Adipose tissue (tissue), 3 donors: ENCODE results near the gene PPP6R3. TPM values are rescaled to one million over a fixed set of nuclear protein-coding genes. Genes with fewer than 3 reads are reported as not detected.
"Not testable (repeated sequence)": the region's sequence is repeated elsewhere in the genome, so short reads cannot be mapped to it uniquely, and the experiment has no call there.

Source experiments
- H3K27ac ChIP-seq: one replicate; pipeline ENCODE4 v1.5.1; 2013; ENCODE audit warnings: low read depth, low read length
- WGBS, 3 donors: extraction: QIAGEN DNeasy Blood & Tissue Kit; methylation state at CpG; one replicate each; pipeline ENCODE4 v1.1.7; 2013; 5-methylcytosine and 5-hydroxymethylcytosine counted together
- polyA plus RNA-seq, 3 donors: library from polyadenylated mRNA; stranded (reverse); fragments of 200-250 nt; gene quantifications; one replicate each; pipeline ENCODE4 v1.2.3, GENCODE V29; 2013
- donor health status: healthy with polysubstance abuse.
- donor health status: Bipolar disorder and iron deficiency.
- donor health status: healthy.

Gene PPP6R3
- polyA plus RNA-seq, 3 donors = 14.3 to 31.5 (median 26.9) TPM

- no peak overlapping the region for H3K27ac ChIP-seq
Measured at GRCh38 chr11:68473693-68474092, 13.1 kb downstream of the PPP6R3 start.

GRCh38 chr11:68475626-68476025 lies 15.1 kb downstream of the PPP6R3 start:
- H3K27ac ChIP-seq = not testable (repeated sequence)
- WGBS, 3 donors = 94 to 97% (median 96%) methylated on average over 21 to 31 of the region's 34 CpGs

More at GRCh38 chr11:68473693-68474092, 13.1 kb downstream of the PPP6R3 start:
- 81 to 97% (median 86%) methylated on average over 1 of the region's 1 CpG for WGBS, 3 donors

GRCh38 chr11:68479390-68479789 lies 18.8 kb downstream of the PPP6R3 start:
- 79 to 82% (median 80%) methylated on average over 3 of the region's 3 CpGs for WGBS, 3 donors
- no peak overlapping the region for H3K27ac ChIP-seq

GRCh38 chr11:68480193-68480592 lies 19.6 kb downstream of the PPP6R3 start:
- H3K27ac ChIP-seq = no peak overlapping the region
- 63 to 72% (median 63%) methylated on average over 2 of the region's 2 CpGs for WGBS, 3 donors

DNA sequence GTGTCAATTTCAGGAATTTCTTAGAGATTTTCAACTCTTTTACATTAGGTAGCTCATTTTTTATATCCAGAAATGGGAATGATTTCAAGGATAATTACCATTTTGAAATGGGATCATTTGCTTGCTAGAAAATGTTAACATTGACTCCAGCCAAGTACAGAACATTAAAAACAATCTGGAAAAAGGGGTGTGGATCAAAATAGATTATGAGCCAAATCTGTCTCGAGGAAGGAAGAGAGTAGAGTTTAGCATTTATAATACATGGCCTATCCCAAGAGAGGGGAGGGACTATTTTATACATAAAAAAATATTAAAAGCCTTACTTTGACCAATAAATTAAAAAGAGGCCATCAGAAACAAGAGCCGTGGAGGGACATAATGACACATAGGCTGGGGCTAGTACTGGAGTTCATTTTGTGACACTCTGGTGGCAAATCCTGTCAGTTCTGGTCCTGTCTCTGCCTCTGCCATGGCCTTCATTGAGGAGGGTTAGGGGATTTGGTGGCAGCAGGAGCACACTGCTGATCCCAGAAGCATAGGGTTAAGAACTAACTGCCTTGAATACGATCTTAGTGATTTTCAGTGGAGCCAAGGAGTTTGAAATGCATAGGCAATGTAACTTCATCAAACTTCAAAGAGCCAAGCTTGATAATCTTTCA lies 20.4 kb downstream of the PPP6R3 start:
- H3K27ac ChIP-seq = no peak overlapping the region
- 35 to 44% (median 36%) methylated on average over 3 of the region's 3 CpGs for WGBS, 3 donors

GRCh38 chr11:68481579-68482240 lies 21.2 kb downstream of the PPP6R3 start:
- WGBS, 3 donors = 36 to 85% (median 83%) methylated on average over 6 of the region's 6 CpGs
- H3K27ac ChIP-seq = no peak overlapping the region

- 93 to 100% (median 100%) methylated on average over 1 of the region's 1 CpG for WGBS, 3 donors
Measured at GRCh38 chr11:68488623-68489022, 28.1 kb downstream of the PPP6R3 start.

GRCh38 chr11:68495220-68495729 lies 34.7 kb downstream of the PPP6R3 start:
- no peak overlapping the region for H3K27ac ChIP-seq
- 53 to 64% (median 54%) methylated on average over 3 of the region's 3 CpGs for WGBS, 3 donors

More at GRCh38 chr11:68488623-68489022, 28.1 kb downstream of the PPP6R3 start:
- H3K27ac ChIP-seq = no peak overlapping the region

- WGBS, 3 donors = 89 to 94% (median 93%) methylated on average over 3 of the region's 3 CpGs
- no peak overlapping the region for H3K27ac ChIP-seq
Measured at GRCh38 chr11:68495872-68496271, 35.3 kb downstream of the PPP6R3 start.

GRCh38 chr11:68497761-68498160 lies 37.2 kb downstream of the PPP6R3 start:
- WGBS, 3 donors = 31 to 66% (median 66%) methylated on average over 2 of the region's 2 CpGs
- no peak overlapping the region for H3K27ac ChIP-seq

GRCh38 chr11:68498321-68498720 lies 37.8 kb downstream of the PPP6R3 start:
- WGBS, 3 donors = 33 to 51% (median 35%) methylated on average over 2 of the region's 2 CpGs
- H3K27ac ChIP-seq = no peak overlapping the region

DNA sequence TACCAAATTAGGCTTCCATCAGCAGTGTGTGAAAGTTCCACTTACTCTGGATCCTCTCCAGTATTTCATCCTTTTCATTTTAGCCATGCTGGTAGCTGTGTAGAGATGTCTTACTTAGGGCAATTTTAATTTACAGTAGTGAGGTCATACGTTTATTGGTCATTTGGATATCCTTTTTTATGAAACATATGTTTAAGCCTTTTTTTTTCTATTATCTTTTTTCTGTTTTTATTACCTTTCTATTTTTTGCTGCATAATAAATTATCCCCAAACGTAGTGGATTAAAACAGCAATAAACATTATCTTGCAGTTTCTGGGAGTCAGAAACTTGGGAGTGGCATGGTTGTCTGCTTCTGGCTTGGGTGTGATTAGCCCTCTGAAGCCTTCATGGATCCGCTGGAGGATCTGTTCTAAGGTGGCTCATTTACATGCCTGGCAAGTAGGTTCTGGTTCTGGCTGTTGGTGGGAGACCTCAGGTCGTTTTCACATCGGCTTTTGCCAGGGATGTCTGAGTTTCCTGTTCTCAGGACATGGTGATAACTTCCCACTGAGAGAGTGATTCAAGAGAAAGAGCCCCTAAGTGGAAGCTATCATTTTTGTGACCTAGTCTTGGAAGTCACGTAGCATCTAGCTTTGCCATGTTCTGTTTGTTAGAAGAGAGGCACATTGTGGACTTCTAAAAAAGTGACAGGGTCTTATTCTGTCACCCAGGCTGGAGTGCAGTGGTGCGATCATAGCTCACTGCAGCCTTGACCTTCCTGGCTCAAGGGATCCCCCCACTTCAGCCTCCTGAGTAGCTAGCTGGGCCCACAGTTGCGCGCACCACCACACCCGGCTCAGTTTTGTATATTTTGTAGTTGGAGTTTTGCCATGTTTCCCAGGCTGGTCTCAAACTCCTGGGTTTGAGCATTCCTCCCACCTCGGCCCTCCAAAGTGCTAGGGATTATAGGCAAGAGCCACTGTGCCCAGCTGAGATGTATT lies 38.6 kb downstream of the PPP6R3 start:
- 69 to 75% (median 70%) methylated on average over 11 of the region's 11 CpGs for WGBS, 3 donors

DNA sequence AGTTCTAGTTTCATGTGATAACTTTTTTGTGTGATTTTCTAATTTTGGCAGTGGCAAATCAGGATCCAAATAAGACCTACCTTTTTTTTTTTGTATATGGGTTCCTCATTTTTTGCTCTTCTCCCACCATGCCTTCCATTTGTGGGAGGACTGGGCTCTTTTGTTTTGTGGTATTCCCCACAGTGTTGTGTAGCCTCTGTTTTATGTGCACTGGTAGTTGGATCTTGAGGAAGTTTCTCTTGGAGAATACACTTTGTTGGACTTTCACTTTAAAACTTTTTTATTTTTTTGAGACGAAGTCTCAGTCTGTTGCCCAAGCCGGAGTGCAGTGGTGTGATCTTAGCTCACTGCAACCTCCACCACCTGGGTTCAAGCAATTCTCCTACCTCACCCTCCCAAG lies 39.7 kb downstream of the PPP6R3 start:
- WGBS, 3 donors = 62 to 83% (median 73%) methylated on average over 2 of the region's 2 CpGs
- H3K27ac ChIP-seq = no peak overlapping the region

More for the DNA sequence above, 38.6 kb downstream of the PPP6R3 start:
- no peak overlapping the region for H3K27ac ChIP-seq

DNA sequence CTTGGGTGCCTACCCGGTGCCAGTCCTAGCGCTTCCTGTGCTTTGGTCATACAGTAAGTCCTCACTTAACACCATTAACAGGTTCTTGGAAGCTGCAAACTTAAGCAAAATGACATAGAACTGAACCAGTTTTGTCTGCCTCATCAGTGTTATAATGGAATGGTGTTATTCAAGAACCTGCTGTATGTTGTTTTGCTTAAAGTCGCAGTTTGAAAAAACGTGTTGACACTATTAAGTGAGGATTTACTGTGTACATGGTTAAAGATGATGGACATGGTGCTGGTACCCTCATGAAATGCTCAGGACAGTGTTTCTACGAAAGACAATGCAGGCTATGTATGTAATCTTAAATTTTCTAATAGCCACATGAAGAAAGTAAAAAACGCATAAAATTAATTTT lies 41.3 kb downstream of the PPP6R3 start:
- no peak overlapping the region for H3K27ac ChIP-seq
- WGBS, 3 donors = 91 to 94% (median 94%) methylated on average over 6 of the region's 6 CpGs

DNA sequence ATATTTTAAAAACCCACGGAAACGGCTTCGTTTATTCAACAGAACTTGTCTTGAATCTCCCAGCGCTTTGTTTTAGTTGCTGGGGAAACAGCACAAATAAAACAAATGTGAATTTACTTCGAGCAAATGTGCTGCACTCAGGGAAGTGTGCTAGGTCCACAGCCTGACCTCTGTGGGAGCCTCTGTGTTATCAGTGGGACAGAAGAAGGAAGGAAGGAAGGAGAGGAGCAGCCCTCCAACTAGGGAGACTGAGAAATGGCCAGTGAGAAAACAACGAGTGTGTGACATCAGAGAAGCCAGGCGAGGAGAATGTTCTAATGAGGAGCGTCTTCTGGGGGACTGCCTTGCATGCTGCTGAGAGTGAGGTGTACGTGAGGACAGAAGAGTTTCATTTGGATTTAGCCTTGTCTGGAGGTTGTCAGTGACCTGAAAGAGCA lies 42.7 kb downstream of the PPP6R3 start:
- no peak overlapping the region for H3K27ac ChIP-seq
- 20 to 40% (median 24%) methylated on average over 9 of the region's 9 CpGs for WGBS, 3 donors

DNA sequence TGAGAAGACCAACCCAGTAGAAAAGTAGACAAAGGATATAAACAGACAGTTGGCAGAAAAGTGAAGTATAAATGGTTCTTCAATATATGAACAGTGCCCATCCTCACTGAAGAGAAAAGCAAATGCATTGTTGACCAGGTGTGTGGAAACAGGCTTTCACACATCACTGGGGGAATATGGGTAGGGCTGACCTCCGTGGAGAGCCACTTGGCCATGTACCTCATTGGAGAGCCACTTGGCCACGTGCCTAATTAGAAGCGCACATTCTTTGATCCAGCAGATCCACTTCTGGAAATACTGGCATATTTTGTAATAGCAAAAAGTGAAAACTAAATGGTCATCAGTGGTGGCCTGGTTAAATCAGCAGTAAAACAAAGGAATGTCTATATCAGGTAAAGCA lies 43.2 kb downstream of the PPP6R3 start:
- H3K27ac ChIP-seq = no peak overlapping the region
- WGBS, 3 donors = 48 to 76% (median 60%) methylated on average over 3 of the region's 3 CpGs

DNA sequence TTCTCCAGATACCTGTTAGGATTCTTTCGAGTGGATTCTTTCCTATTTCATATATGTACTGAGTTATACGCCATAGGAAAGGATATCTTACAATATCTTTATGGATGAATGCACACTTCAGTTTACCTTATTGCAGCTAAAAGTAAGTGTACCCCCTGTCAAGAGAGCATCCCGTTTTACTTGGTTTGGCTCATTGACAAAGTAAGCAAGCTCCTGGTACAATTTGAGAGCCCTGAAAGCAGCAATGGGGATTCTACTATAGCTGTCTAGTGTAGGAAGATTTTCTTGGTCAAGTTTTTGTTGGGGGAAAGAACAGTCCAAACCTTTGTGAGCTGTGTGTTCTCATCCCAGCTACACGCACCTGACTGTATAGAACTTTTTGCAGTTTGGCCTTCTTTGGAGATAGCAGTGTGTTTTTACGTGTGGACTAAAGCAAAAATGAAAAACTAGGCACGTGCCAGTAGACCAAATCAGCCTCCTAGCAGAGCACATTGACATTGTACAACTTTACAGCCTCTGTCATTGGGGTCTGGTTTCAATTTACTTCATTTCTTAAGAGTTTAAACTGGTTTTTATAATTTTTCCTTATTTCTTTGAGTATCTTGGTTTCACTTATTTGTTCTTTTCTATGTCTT lies 44.0 kb downstream of the PPP6R3 start:
- no peak overlapping the region for H3K27ac ChIP-seq
- 65 to 81% (median 71%) methylated on average over 6 of the region's 6 CpGs for WGBS, 3 donors

GRCh38 chr11:68505596-68505995 lies 45.0 kb downstream of the PPP6R3 start:
- WGBS, 3 donors = 4 to 19% (median 6%) methylated on average over 2 of the region's 2 CpGs
- no peak overlapping the region for H3K27ac ChIP-seq
